HG03045 (cell line): ENCODE results near the gene NINJ2.

ENCODE experiments used
- ATAC-seq: cut with Tn5 transposase; IDR thresholded peaks from one replicate; pipeline ENCODE4 v1.9.1; 2021; ENCODE audit warnings: mild to moderate bottlenecking, moderate library complexity; ENCODE audit not compliant: unreplicated experiment

NINJ2 gene

DNA sequence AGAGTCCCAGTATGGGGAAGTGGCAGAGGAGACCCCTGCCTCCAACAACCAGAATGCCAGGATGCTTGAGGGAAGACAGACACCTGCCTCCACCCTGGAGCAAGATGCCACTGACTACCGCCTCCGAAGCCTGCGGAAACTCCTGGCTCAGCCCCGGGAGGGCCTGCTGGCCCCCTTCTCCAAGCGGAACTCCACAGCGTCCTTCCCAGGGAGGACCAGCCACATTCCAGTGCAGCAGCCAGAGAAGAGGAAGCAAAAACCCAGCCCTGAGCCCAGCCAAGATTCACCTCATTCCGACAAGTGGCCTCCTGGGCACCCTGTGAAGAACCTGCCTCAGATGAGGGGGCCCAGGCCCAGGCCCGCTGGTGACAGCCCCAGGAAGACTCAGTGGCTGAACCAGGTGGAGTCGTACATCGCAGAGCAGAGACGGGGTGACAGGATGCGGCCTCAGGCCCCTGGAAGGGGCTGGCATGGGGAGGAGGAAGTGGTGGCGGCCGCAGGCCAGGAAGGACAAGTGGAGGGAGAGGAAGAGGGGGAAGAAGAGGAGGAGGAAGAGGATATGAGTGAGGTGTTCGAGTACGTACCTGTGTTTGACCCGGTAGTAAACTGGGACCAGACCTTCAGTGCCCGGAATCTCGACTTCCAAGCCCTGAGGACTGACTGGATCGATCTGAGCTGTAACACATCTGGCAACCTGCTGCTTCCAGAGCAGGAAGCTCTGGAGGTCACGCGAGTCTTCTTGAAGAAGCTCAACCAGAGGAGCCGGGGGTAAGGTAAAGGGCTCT lies 109.8 kb downstream of the NINJ2 start:
- ATAC-seq = no peak

DNA sequence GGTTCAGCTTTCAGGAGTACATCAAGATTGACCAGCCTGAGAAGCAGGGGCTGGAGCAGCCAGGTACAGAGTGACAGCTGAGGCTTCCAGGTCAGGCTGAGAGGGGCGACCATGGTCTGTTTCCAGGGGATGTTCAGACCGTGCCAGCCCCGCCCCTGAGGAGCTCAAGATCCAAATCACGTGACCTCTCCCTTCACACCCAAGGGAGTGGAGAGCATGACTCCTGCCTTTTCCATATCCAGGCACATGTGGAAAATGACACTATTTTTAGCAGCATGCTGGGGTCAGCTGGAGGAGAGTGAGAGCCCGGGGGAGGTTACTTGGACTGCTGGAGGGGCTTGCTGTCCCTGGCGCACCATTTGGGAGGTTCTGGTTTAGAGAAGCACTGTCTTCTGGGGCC lies 110.8 kb downstream of the NINJ2 start:
- no peak for ATAC-seq

DNA sequence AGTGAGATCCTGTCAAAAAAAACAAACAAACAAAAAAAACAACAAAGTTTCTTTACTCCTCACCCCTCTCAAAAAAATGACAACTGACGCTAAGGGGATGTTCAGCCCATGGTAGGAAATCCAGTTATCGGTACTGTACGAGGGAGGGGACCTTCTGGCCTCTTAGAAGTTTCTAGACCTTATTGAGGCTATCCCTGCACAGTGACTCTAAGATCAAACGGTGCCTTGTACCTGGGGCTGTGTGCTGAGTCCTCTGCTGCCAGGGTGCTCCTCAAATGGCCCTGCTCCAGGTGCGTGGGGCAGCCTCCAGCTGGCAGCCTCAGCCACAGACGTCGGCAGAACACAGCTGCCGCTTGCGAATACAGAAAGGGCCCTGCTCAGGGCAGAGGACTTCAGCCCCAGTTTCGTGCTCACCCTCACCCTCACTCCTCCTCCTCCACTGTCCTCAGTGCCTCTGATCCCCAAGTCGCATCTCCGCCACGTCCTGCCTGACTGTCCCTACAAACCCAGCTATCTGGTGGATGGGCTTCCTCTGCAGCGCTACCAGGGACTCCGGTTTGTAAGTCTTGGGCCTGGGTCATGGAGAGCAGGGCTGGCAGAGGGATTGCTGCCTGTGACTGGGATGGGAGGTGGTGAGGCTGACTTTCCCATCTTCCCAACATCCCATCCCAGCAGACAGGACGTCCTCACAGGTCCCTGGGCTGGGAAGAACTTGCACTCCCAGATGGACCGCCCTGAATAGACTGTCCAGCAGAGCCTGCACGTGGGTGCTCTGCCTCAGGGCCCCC lies 112.6 kb downstream of the NINJ2 start:
- no peak for ATAC-seq

DNA sequence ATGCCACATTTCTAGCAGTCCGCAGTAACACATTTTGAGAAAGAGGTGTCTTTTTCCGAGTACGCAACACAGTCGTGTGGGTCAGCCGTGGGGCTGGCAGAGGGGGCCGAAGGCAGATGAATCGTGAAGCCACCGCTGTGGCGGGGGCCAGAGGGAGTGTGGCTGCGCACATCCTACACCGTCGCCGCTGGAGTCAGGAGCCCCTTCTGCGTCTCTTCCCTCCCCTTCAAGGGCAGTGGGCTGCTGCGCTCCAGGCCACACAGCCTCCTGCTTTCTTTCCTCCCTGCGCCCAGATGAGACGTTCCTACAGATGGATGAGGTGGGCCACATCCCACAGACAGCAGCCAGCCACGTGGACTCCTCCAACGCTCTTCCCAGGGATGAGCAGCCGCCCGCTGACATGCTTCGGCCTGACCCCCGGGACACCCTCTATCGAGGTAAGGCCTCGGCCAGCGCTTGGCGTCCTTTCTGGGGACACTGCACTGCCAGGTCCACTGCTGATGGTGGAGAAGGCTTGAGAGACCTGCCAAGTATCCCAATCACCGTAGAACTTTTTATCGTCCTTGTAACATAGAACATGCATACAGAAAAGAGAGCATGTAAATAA lies 113.7 kb downstream of the NINJ2 start:
- ATAC-seq = no peak

DNA sequence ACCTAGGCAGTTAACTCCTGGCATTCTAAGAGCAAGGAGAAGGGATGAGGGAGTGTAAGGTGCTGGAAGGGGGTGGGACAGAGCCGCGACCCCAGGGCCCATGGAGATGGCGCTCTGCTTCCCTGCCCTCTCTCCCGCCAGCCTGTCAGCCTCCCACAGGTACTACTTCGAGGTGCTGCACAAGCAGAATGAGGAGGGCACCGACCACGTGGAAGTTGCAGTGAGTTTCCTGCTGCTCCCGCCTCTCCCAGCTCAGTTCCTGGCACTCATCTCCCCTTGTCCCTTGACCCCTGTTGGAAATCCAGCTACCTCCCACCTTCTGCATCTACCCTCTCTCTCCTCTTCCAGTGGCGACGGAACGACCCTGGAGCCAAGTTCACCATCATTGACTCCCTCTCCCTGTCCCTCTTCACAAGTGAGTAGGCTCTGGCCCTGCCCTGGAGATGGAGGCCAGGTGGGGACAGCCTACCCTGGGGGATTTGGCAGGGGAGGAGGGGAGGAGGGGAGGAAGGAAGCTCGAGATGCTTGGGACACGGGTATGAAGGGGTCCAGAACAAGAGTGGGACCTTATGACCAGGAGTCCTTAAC lies 115.3 kb downstream of the NINJ2 start:
- no peak for ATAC-seq

DNA sequence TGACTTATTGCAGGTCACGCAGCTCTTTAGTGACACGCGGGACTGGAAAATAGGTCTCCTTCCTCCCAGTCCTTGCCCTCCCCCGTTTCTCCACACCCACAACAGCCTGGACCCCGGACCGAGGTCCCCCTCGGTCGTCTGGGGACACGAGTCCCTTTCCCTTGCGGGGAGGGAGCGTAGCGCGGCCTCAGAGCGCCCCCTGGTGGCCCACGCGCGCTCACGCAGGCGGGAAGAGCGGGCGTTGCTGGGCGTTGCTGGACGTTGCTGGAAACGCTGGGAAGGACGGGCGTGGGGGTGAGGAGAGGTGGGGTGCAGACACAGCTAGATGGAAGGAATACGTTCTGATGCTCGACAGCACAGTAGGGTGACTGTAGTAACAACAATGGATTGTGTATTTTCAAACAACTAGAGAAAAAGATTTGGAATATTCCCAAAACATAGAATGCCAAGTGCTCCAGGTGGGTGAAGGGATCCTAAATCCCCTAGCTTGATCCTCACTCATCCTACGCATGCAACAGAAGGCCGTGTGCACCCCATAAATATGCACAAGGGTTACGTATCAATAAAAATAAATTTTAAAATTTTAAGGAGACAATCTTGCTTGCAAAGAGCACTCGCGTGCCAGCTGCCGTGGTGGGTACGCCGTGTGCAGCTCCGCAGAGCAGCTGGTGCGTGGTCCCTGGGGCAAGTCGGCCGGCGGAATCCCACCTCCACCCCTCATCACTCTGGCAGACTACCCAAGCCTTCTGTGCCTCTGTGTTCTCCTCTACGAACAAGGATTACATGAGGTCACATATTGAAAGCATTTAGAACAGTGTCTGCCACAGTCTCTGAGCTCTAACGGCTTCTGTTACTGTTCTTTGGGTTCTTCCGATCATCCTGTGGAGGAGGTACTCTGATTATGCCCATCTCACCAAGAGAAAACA lies 116.1 kb downstream of the NINJ2 start:
- ATAC-seq = no peak

DNA sequence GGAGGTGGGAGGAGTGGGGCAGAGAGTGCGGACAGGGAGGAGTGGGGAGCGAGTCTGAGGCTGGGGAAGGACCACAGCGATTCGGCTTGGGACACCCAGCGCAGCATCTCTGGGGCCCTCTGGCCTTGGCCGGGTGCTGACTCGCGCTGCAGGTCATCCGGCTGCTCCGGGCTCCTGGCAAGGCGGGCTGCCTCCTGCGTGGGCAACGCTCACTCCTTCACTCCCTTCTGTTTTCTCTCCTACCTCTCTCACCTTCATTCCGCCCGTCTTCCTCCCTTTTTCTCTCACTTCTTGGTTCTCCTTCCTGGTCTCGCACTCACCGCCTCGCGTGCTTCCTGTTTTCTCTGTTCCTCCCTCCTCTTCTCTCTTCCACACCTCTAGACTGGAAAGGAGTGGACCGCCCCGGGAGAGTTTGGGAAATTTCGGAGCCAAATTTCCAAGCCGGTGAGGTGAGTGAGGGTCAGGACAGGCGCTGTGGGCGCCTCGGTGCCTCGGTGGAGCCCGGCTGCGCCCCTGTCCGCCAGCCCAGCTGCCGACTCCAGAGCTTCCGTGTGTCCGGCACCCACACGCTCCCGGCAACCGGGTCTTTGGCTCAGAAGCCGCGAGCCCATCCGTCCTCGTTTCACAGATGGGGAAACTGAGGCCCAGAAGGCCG lies 116.9 kb downstream of the NINJ2 start:
- ATAC-seq = no peak

- no peak for ATAC-seq
These were observed 117.4 kb downstream of the NINJ2 start for GRCh38 chr12:545835-546234.

GRCh38 chr12:544941-545635 lies 118.2 kb downstream of the NINJ2 start:
- no peak for ATAC-seq

- no peak for ATAC-seq
These were observed 119.1 kb downstream of the NINJ2 start for GRCh38 chr12:544142-544541.

- no peak for ATAC-seq
These were observed 120.2 kb downstream of the NINJ2 start for GRCh38 chr12:543114-543451.

DNA sequence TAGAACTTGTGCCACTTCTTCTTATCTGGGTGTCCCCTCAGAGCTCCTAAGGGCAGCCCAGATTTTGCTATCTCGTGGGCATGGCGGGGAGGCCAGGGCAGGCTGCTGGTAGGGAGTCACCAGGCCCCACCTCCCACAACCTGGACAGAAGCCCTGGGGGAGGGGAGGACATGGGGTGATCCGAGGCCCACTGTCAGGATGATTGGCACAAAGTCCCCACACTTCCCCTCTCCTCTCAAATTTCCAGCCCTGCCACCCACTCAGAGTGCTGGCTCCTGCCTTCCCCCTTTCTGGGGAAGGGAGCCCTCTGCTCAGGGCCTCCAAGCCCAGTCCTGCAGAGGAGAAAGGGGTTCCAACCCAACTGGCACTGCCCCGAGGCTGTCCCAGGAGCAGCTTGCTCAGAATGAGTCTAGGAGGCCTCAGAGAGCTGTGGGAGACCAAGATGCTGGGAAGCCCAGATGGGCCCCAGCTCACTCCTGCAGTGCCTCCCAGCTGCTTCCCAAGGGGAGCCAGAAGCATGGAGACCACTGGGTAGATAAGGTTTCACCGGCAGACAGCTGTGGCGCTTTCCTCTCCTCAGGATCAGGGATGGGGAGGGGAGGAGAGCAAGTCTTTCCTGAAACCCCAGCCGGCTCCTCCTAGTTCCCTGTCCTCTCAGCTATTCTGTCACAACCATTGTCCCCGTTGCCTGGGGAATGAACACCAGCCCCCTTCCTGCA lies 120.7 kb downstream of the NINJ2 start:
- ATAC-seq = no peak

GRCh38 chr12:541676-542324 lies 121.4 kb downstream of the NINJ2 start:
- ATAC-seq = no peak

- ATAC-seq = no peak
These were observed 123.5 kb downstream of the NINJ2 start for GRCh38 chr12:539540-540310.

- ATAC-seq = no peak
These were observed 124.3 kb downstream of the NINJ2 start for GRCh38 chr12:538731-539539.

GRCh38 chr12:537772-538171 lies 125.5 kb downstream of the NINJ2 start:
- ATAC-seq = no peak

DNA sequence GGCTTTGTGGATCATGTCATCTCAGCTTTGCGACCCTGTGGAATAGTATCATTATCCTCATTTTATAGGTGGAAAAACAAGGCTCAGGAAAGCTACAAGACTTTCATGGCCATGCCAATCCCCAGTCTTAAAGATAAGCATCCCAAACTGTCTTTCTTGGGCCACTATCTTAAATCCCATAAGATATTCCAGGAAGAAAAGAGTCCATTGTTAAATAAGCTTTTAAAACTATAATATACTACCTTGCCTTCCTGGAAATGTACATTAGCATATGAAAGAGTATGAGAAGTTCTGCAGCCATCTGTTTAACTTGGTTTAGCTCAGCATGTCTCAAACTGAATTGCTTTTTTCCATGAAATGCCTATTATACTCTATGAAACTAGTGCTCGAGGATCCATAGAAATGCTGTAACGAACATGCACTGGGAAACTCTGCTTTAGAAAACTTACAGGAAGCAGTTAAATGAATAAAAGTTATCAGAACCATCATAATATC lies 126.4 kb downstream of the NINJ2 start:
- ATAC-seq = no peak
